HG03066 (cell line): Measurements from ENCODE around the gene PCYT2.

Experiments
- ATAC-seq: cut with Tn5 transposase; IDR thresholded peaks from one replicate; pipeline ENCODE4 v1.9.1; 2021; ENCODE audit warnings: low read depth; ENCODE audit not compliant: unreplicated experiment

The PCYT2 gene

DNA sequence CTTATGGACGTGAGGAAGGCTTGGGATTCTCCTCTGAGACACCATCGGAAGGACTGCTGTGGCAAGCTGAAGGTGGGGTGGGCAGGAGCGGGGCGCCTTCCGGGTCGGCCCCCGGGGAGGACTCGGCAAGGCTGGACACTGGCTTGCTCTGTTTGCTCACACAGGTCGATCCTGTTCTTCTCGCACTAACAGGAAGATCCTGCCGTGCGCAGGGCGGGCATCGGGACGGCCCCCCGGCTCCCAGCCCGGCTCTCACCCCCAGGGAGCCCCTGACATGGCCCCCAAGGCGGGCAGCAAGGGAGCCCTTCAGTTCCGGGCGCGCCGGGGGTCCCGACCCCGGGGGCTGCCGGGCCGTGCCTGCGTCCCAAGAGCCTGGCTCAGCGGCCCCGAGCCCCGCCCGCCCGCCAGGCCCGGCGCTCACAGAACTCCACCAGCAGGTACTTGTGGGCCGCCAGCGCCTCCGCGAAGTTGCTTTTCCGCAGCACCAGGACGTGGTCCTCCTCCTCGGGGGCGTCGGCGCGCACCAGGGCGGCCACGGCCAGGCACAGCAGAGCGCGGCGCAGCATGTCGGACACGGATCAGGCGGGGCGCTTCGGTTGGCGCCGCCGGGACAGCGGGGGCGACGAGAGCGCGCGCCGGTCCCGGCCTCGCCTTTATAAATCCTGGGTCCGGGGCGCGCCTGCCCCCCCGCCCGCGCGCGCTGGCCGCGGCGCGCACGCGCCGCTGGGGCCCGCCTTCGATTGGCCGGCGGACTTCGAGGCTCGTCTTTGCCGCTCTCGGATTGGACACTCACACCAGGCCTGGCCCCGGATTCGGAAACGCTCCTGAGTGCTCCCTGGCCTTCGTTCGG lies 51.1 kb downstream of the PCYT2 start, which contains the start of gene P4HB:
TSS of gene P4HB (minus strand) at position 630 of the 850 bp plus-strand sequence. CDS start at position 566, 64 bp downstream.
- peak; percentile 74 for ATAC-seq

- no peak for ATAC-seq
These were observed 52.0 kb downstream of the PCYT2 start for GRCh38 chr17:81858967-81859905.

DNA sequence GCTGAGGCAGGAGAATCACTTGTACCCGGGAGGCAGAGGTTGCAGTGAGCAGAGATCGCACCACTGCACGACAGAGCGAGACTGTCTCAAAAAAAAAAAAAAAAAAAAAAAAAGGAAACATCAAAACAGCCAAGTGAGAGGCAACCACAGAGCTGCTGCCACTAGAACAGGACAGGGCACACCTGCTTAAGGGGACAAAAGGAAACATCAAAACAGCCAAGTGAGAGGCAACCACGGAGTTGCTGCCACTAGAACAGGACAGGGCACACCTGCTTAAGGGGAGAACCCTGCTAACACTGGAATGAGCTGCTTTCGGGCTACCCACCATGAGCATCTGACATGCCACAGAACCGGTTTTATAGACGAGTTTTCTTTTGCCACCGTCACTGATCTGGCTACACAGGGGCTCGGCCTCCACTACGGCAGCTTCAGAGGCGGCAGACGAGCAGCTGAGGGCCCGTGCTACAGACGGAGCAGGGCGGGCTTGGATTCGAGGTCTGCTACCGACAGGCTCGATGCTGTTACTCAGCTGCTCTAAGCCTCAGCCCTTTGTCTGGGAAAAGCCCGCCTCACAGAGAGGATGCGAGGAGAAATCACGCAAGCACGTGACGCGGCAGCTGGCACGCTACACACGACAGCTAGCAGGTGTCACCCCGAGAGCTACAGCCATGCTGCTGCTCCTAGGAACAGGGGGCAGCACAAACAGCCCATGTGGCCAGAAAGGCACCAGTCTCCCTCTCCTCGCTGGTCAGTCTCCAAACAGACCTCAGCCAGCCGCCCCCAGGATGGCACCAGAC lies 52.8 kb downstream of the PCYT2 start:
- no peak for ATAC-seq

DNA sequence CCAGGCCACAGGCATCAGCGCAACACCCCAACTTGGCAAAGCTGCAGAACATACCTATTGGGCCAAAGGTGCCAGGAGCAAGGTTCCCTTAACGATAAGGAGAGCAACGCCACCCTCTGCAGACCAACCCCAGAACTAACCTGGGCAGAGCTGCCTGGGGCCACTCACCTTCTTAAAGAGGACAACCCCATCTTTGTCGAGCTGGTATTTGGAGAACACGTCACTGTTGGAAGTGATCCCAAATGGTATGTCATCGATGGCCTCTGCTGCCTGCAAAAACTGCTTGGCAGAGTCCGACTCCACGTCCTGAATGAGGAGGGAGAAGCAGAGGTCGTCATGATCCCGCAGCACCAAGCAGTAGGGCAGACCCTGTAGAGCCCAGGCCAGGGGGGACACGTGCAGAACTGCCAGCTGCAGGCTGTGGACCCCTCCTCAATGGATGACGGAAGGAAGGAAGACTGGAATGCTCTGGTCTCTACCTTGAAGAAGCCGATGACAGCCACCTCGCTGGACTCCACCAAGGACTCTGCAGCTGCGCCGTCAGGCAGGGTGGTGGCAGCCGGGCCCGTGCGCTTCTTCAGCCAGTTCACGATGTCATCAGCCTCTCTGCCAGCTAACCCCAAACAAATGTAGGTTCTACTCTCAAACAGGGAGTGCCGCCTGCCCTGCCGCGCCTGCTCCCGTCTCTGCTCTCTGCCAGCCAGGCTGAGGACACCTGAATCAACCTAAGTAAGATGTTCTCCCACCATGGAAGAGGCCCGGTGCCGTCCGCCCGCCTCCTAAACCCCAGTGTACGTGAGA lies 56.0 kb downstream of the PCYT2 start:
- no peak for ATAC-seq

GRCh38 chr17:81852237-81852636 lies 59.0 kb downstream of the PCYT2 start:
- no peak for ATAC-seq

GRCh38 chr17:81851423-81851822 lies 59.8 kb downstream of the PCYT2 start:
- no peak for ATAC-seq
